ENCODE results near the gene SLIT3.

The SLIT3 gene

DNA sequence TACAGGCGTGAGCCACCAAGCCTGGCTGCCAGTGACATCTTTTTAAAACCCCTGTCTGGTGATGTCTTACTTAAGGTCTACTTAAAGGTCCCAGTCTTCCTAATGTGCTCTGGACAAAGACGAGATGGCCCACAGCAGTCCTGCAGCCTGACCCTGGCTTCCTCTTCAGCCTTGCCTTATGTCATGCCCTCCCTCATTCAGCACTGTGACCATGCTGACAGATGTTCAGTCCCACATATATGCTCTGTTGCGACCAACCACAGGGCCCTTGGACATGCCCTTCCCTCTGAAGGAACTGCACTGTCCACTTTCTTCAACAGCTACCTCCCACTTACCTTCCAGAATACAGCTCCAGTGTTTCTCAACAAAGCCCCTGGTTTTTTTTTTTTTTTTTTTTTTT, 548.9 kb downstream of the SLIT3 start:
- Histone ChIP-seq H3K27me3 (ENCODE audit: insufficient read depth, poor library complexity, severe bottlenecking) (no peaks in the 10 kb centered on the region), H3K4me3 (replicated peaks; ENCODE audit: insufficient read depth, low read length) (no peak overlapping the region), H3K27ac (replicated peaks) (no peak overlapping the region)
- DNase-seq (ENCODE audit: low read depth in 1 of 2, low spot score in 1 of 2), result no peak
- TF ChIP-seq, protein P1, sequence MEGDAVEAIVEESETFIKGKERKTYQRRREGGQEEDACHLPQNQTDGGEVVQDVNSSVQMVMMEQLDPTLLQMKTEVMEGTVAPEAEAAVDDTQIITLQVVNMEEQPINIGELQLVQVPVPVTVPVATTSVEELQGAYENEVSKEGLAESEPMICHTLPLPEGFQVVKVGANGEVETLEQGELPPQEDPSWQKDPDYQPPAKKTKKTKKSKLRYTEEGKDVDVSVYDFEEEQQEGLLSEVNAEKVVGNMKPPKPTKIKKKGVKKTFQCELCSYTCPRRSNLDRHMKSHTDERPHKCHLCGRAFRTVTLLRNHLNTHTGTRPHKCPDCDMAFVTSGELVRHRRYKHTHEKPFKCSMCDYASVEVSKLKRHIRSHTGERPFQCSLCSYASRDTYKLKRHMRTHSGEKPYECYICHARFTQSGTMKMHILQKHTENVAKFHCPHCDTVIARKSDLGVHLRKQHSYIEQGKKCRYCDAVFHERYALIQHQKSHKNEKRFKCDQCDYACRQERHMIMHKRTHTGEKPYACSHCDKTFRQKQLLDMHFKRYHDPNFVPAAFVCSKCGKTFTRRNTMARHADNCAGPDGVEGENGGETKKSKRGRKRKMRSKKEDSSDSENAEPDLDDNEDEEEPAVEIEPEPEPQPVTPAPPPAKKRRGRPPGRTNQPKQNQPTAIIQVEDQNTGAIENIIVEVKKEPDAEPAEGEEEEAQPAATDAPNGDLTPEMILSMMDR (IDR thresholded peaks at IDR 0.05; ENCODE audit: insufficient read depth, low read length), result no peak
- TF ChIP-seq GABPA (IDR thresholded peaks at IDR 0.05; ENCODE audit: low read depth), result no peak

DNA sequence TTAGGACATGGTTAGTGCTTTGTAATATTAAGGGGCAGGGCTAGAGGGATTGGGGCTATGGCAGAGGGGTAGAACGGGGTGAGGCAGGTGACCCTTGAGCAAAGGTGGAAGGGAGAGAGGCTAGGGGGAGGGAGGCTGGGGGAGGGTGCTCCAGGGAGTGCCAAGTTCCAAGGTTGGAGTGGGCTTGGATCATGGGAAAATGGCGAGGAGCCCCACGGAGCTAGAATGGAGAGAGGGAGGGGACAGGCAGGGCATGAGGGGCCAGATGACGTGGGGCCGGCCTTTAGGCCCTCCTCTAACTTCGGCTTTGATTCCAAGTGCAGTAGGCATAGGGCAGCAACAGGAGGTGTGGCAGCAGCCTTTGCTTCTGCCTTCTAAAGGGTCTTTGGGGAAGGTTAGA, 550.0 kb downstream of the SLIT3 start:
- no peak for TF ChIP-seq SPI1 (IDR thresholded peaks at IDR 0.05; ENCODE audit: borderline replicate concordance, low read depth)
- TF ChIP-seq POLR2AphosphoS5 (IDR thresholded peaks at IDR 0.05; ENCODE audit: low read depth), result no peak
- TF ChIP-seq, protein P1 (IDR thresholded peaks at IDR 0.05; ENCODE audit: insufficient read depth, low read length), result no peak
- TF ChIP-seq, protein P2, sequence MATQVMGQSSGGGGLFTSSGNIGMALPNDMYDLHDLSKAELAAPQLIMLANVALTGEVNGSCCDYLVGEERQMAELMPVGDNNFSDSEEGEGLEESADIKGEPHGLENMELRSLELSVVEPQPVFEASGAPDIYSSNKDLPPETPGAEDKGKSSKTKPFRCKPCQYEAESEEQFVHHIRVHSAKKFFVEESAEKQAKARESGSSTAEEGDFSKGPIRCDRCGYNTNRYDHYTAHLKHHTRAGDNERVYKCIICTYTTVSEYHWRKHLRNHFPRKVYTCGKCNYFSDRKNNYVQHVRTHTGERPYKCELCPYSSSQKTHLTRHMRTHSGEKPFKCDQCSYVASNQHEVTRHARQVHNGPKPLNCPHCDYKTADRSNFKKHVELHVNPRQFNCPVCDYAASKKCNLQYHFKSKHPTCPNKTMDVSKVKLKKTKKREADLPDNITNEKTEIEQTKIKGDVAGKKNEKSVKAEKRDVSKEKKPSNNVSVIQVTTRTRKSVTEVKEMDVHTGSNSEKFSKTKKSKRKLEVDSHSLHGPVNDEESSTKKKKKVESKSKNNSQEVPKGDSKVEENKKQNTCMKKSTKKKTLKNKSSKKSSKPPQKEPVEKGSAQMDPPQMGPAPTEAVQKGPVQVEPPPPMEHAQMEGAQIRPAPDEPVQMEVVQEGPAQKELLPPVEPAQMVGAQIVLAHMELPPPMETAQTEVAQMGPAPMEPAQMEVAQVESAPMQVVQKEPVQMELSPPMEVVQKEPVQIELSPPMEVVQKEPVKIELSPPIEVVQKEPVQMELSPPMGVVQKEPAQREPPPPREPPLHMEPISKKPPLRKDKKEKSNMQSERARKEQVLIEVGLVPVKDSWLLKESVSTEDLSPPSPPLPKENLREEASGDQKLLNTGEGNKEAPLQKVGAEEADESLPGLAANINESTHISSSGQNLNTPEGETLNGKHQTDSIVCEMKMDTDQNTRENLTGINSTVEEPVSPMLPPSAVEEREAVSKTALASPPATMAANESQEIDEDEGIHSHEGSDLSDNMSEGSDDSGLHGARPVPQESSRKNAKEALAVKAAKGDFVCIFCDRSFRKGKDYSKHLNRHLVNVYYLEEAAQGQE (IDR thresholded peaks at IDR 0.05; ENCODE audit: insufficient replicate concordance, low read depth), result no peak
- TF ChIP-seq GABPA (IDR thresholded peaks at IDR 0.05; ENCODE audit: low read depth), result no peak
- Histone ChIP-seq H3K4me3 (replicated peaks; ENCODE audit: insufficient read depth, low read length) (no peak overlapping the region), H3K27ac (replicated peaks) (no peak overlapping the region), H3K27me3 (ENCODE audit: insufficient read depth, poor library complexity, severe bottlenecking) (no peaks in the 10 kb centered on the region)
- no peak for DNase-seq (ENCODE audit: low read depth in 1 of 2, low spot score in 1 of 2)

DNA sequence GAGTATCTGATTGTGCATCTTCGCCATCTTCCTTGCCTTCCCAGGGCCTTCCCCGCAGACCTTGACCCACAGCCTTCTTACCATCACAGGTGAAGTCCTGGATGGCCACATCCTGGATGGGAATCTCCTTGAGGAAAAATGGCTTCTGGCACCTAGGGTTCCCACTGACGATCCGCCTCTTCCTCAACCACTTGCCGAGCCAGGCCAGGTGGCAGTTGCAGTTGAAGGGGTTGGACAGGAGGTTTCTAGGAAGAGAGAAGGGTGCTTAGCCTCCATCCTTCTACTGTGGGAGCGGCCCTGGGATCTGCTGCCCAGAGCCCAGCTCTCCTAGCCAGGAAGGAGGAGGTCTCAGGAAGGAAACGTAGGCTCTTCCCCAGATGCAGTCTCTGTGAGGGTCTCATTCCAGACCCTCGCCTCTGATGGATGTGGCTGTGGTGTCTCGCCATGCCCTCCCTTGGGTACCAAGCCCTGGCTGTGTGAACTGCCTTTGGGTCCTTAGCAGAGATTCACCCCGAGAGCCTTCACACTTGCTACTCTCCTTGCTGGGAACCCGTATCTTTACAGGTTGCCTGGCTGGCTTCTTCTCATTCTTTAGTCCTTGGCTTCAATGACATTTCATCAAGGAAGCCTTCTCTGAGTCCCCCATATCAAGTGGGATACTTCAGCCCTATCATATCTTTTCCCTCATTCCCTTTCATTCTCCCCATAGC, 551.4 kb downstream of the SLIT3 start:
- Histone ChIP-seq H3K4me3 (replicated peaks; ENCODE audit: insufficient read depth, low read length) (no peak overlapping the region), H3K27me3 (ENCODE audit: insufficient read depth, poor library complexity, severe bottlenecking) (no peaks in the 10 kb centered on the region), H3K27ac (replicated peaks) (no peak overlapping the region)
- DNase-seq (ENCODE audit: low read depth in 1 of 2, low spot score in 1 of 2), result no peak
- TF ChIP-seq, protein P2 (IDR thresholded peaks at IDR 0.05; ENCODE audit: insufficient replicate concordance, low read depth), result no peak
- no peak for TF ChIP-seq GABPA (IDR thresholded peaks at IDR 0.05; ENCODE audit: low read depth)
- no peak for TF ChIP-seq SPI1 (IDR thresholded peaks at IDR 0.05; ENCODE audit: borderline replicate concordance, low read depth)
- TF ChIP-seq POLR2AphosphoS5 (IDR thresholded peaks at IDR 0.05; ENCODE audit: low read depth), result no peak
- TF ChIP-seq, protein P1 (IDR thresholded peaks at IDR 0.05; ENCODE audit: insufficient read depth, low read length), result no peak
